ENCODE results near the gene PFKL.

GRCh38 chr21:44329086-44329889 lies 29.4 kb downstream of the PFKL start:
- TF ChIP-seq CTCF (IDR thresholded peaks at IDR 0.05) = no peak
- TF ChIP-seq POLR2A (IDR thresholded peaks at IDR 0.05) = no peak
- no peak for TF ChIP-seq EP300 (IDR thresholded peaks at IDR 0.05)

All from tibial nerve (tissue), 4 donors.